Activated CD4-positive, alpha-beta T cell treated with anti-CD3 and anti-CD28 coated beads, Interleukin-2, amount 10 ng/mL, durations not matched to agents 24 days and 14 days (primary cell): ENCODE results near the gene RBMS1. TPM values are rescaled to one million over a fixed set of nuclear protein-coding genes. Genes with fewer than 3 reads are reported as not detected.
"Not testable (repeated sequence)": the region's sequence is repeated elsewhere in the genome, so short reads cannot be mapped to it uniquely, and the experiment has no call there.

Experiments used
- DNase-seq: peaks from one replicate; pipeline ENCODE4 v3.0.0; 2022
- H3K27ac Mint-ChIP-seq: one replicate; pipeline ENCODE4 v1.8.0; 2022; ENCODE audit warnings: mild to moderate bottlenecking, mixed read lengths
- H3K27me3 Mint-ChIP-seq: one replicate; pipeline ENCODE4 v1.8.0; 2022; ENCODE audit warnings: mixed read lengths
- H3K36me3 Mint-ChIP-seq: one replicate; pipeline ENCODE4 v1.8.0; 2022; ENCODE audit warnings: low read depth, mild to moderate bottlenecking, mixed read lengths
- H3K4me1 Mint-ChIP-seq: one replicate; pipeline ENCODE4 v1.8.0; 2021; ENCODE audit warnings: mixed read lengths
- H3K4me3 Mint-ChIP-seq: one replicate; pipeline ENCODE4 v1.8.0; 2022; ENCODE audit warnings: mild to moderate bottlenecking, moderate library complexity, mixed read lengths
- H3K9me3 Mint-ChIP-seq: one replicate; pipeline ENCODE4 v1.8.0; 2021; ENCODE audit warnings: mixed read lengths
- intact Hi-C: fragments of 100-400 bp; cut with micrococcal nuclease; formaldehyde crosslinking; loops from one replicate; pipeline ENCODE4 v1.15.1; 2023
- total RNA-seq: library from RNA; stranded (reverse); gene quantifications from 2 replicates; pipeline ENCODE4 v1.2.3, GENCODE V29; 2022

RBMS1 gene
- total RNA-seq, 1 donor from 2014 or later: 35.2 TPM

DNA sequence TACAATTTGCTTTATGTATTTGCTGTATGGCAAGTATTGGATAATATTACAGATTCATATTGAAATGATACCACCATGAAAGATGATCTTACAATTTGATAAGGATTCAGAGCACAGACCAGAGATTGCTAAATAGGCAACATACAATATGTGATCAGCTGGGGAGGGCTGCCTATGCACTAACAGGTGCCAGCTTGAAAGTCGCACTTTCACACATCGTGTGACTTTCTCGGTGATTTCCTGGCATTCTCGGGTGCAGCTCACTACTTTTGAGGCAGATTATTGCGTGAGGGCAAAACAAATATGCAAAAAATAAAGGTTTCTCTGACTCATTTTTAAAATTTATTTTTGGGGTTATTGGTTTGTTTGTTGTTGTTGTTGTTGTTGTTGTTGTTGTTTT, 36.0 kb downstream of the RBMS1 start:
- Mint-ChIP-seq H3K27me3 (no peaks in the 10 kb centered on the region), H3K36me3 (peaks cover 8% of the 10 kb centered on the region), H3K9me3 (no peaks in the 10 kb centered on the region), H3K27ac (no peak overlapping the region), H3K4me1 (peaks cover 17% of the 10 kb centered on the region), H3K4me3 (no peak overlapping the region)
- intact Hi-C loops: no loop called here
- no peak for DNase-seq

DNA sequence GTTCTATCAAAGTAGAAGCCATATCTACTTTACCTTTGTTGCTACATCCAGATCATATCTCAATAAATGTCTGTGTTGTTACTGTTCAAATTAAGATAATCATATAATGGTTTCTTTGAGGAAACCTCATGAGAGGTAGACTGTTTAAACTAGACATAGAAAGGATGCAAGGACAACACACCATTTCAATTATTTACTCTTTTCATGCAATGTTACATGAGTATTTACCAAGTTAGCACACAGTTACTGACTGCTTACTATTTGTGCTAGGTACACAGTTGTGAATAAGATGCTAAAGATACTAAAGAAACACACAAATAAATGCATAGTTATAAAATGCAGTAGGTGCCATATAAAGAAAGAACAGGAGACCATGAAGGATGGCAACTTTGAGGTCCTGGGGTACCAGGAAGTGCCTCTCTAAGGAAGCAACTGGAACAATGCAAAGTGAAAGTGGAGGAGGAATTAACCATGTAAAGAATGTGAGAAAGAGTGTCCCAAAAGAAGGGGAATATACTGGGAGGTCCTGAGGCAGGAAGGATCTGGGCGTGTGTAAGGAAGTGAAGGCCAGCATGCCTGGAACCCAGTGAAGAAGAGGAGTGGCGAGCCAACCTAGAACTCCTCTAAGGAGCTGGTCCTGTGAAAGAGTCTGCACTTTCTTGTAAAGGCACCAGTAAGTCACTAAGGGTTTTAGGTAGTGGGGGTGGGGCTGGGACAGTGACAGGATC, 39.4 kb downstream of the RBMS1 start:
- no peak for DNase-seq
- no peak overlapping the region for H3K4me3 Mint-ChIP-seq
- H3K4me1 Mint-ChIP-seq: peaks cover 12% of the 10 kb centered on the region
- H3K27ac Mint-ChIP-seq: no peak overlapping the region
- H3K36me3 Mint-ChIP-seq: peaks cover 8% of the 10 kb centered on the region
- H3K9me3 Mint-ChIP-seq: peaks cover 4% of the 10 kb centered on the region
- intact Hi-C loops: no loop called here
- H3K27me3 Mint-ChIP-seq: no peaks in the 10 kb centered on the region

DNA sequence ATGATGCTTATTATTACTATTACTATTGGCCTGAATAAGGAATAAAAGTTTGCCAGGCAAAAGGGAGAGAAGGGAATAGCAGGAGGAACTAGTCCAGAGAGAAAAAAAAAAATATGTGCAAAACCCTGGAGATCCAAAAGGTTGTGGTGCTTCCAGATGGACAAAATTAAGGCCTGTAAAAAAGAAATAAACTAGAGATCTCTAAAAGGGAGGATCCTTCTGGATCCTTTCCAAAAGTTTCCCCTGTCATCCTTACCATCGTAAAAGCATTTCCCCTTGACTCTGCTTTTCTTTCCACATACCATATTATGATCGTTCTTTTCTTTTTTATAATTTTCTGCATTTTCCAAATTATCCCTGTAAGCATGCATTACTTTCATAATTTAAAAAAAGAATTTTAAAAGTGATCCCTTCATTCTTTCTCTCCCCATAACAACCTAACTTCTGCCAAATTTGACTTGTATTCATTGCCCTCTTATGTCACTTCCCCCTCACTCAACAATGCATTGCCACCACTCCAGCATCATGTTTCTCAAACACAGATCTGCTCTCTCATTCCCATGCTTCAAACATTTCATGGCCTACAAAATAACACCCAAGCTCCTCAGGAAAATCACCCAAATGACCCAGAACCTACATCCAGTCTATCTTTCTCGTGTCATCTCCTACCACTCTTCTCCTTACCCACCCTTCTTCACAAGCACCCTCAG, 40.3 kb downstream of the RBMS1 start:
- Mint-ChIP-seq H3K27ac (no peak overlapping the region), H3K4me3 (no peak overlapping the region), H3K9me3 (peaks cover 4% of the 10 kb centered on the region), H3K4me1 (peaks cover 12% of the 10 kb centered on the region), H3K27me3 (no peaks in the 10 kb centered on the region), H3K36me3 (peaks cover 8% of the 10 kb centered on the region)
- intact Hi-C loops: no loop called here
- no peak for DNase-seq

DNA sequence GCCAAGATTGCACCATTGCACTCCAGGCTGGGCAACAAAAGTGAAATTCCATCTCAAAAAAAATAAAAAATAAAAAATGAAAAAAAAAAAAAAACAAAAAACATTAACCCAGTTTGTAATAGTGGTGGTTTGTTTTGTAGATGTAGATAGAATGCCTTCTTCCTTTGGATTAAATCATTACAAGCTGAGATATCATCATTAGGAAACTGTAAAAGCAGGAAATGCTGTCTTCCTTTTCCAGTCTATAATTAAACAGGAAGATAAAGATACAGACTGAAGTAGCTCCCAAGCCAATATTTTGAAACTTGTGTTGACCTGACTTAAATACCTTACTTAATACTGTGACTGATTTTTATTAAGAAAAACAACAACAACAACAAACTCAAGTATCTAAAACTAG, 43.1 kb downstream of the RBMS1 start:
- no peak overlapping the region for H3K4me3 Mint-ChIP-seq
- no peak overlapping the region for H3K27ac Mint-ChIP-seq
- peaks cover 4% of the 10 kb centered on the region for H3K9me3 Mint-ChIP-seq
- H3K4me1 Mint-ChIP-seq: peaks cover 10% of the 10 kb centered on the region
- H3K36me3 Mint-ChIP-seq: peaks cover 15% of the 10 kb centered on the region
- intact Hi-C loops: no loop called here
- no peaks in the 10 kb centered on the region for H3K27me3 Mint-ChIP-seq
- no peak for DNase-seq

DNA sequence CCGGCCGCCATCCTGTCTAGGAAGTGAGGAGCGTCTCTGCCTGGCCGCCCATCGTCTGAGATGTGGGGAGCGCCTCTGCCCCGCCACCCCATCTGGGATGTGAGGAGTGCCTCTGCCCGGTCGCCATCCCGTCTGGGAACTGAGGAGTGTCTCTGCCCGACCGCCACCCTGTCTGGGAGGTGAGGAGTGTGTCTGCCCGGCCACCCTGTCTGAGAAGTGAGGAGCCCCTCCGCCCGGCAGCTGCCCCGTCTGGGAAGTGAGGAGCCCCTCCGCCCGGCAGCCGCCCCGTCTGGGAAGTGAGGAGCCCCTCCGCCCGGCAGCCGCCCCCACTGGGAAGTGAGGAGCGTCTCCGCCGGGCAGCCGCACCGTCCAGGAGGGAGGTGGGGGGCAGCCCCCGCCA, 44.8 kb downstream of the RBMS1 start:
- intact Hi-C loops, H3K4me3 Mint-ChIP-seq, H3K27ac Mint-ChIP-seq, H3K4me1 Mint-ChIP-seq, H3K27me3 Mint-ChIP-seq, DNase-seq, H3K9me3 Mint-ChIP-seq: not testable (repeated sequence)
- peaks cover 22% of the 10 kb centered on the region for H3K36me3 Mint-ChIP-seq

DNA sequence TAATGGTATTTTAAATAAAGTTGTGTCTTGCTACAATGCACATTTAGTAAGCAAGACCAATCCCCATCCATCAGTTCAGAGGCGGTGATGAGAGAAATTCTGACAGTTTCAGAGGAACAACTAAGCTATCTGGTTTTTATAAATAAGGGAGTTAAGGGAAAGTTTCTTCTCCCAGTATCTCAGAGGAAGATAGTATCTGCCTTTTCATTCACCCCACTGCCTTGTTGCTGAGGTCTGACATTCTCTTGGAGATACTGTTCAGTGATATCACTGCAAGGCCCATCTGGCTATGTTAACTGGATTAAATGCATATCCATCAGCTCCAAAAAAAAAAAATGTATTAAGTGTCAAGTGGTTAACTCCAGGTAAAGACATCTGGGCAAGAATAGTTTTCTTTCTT, 47.9 kb downstream of the RBMS1 start:
- peaks cover 6% of the 10 kb centered on the region for H3K4me1 Mint-ChIP-seq
- no peak overlapping the region for H3K27ac Mint-ChIP-seq
- intact Hi-C loops: no loop called here
- H3K36me3 Mint-ChIP-seq: peaks cover 28% of the 10 kb centered on the region
- no peak for DNase-seq
- H3K4me3 Mint-ChIP-seq: no peak overlapping the region
- peaks cover 9% of the 10 kb centered on the region for H3K9me3 Mint-ChIP-seq
- H3K27me3 Mint-ChIP-seq: no peaks in the 10 kb centered on the region

DNA sequence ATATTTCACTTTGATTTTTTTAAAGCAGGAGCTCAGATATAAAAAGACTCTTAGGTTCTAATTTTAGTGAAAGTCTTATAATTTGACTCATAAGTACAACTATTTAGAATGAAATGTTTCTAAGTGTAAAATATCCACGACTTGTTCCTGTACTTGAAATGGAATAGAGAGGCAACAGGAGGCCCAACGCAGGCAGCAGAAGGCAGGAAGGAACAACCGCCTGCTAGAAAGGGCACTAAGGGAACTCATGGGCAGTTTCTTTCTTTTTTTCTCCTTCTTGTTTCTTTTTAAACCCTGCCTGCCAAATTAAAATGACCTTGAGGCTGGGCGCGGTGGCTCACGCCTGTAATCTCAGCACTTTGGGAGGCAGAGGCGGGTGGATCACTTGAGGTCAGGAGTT, 51.0 kb downstream of the RBMS1 start:
- Mint-ChIP-seq H3K4me3 (no peak overlapping the region), H3K9me3 (peaks cover 6% of the 10 kb centered on the region), H3K36me3 (peaks cover 38% of the 10 kb centered on the region), H3K4me1 (peaks cover 3% of the 10 kb centered on the region), H3K27me3 (no peaks in the 10 kb centered on the region), H3K27ac (no peak overlapping the region)
- intact Hi-C loops: no loop called here
- no peak for DNase-seq

DNA sequence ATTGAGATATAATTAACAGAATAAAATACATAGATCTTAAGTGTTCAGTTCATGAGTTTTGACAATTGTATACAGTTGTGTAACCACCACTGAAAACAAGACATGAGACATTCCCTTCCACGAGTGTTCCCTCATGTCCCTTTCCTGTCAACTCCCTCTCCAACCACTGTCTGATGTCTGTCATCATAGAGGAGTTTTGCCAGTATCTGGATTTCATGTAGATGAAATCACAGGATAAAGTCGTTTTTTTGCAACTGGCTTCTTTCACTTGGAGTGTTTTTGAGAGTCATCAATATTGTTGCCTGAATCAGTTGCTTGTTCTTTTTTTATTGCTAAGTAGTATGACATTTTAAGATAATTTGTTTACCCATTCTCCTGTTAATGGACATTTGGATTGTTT, 52.7 kb downstream of the RBMS1 start:
- Mint-ChIP-seq H3K4me3 (no peak overlapping the region), H3K4me1 (peaks cover 8% of the 10 kb centered on the region), H3K27ac (no peak overlapping the region), H3K36me3 (peaks cover 39% of the 10 kb centered on the region), H3K27me3 (peaks cover 4% of the 10 kb centered on the region), H3K9me3 (peaks cover 6% of the 10 kb centered on the region)
- intact Hi-C loops: no loop called here
- DNase-seq: no peak

DNA sequence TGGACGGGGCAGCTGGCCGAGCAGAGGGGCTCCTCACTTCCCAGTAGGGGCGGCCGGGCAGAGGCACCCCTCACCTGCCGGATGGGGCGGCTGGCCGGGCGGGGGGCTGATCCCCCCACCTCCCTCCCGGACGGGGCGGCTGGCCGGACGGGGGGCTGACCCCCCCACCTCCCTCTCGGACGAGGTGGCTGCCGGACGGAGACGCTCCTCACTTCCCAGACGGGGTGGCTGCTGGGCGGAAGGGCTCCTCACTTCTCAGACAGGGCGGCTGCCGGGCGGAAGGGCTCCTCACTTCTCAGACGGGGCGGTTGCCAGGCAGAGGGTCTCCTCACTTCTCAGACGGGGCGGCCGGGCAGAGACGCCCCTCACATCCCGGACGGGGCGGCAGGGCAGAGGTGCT, 54.6 kb downstream of the RBMS1 start:
- H3K4me3 Mint-ChIP-seq, intact Hi-C loops, H3K9me3 Mint-ChIP-seq, H3K27ac Mint-ChIP-seq, H3K27me3 Mint-ChIP-seq, DNase-seq: not testable (repeated sequence)
- Mint-ChIP-seq H3K36me3 (peaks cover 30% of the 10 kb centered on the region), H3K4me1 (peaks cover 13% of the 10 kb centered on the region)

DNA sequence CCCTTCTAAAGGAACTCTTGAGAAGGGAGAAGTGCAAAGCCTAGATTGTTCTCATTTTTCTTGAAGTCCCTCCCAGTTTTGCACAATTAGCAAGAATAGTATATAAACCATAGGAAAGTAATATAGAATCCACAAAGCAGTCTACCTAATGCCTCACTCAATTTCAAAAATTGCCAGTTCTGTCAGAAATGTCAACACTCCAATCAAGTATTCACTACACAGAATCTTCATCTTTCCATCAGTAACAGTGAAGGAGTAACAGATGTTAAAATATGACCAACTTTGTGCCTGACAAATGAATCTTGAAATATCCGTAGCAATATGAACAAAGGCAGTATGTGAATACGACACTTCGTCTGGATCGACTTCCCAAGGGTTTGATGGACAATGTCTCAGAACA, 56.3 kb downstream of the RBMS1 start:
- Mint-ChIP-seq H3K4me1 (peaks cover 22% of the 10 kb centered on the region), H3K27me3 (peaks cover 4% of the 10 kb centered on the region), H3K4me3 (no peak overlapping the region), H3K27ac (no peak overlapping the region), H3K36me3 (peaks cover 25% of the 10 kb centered on the region), H3K9me3 (no peaks in the 10 kb centered on the region)
- DNase-seq: no peak
- intact Hi-C loops: no loop called here

DNA sequence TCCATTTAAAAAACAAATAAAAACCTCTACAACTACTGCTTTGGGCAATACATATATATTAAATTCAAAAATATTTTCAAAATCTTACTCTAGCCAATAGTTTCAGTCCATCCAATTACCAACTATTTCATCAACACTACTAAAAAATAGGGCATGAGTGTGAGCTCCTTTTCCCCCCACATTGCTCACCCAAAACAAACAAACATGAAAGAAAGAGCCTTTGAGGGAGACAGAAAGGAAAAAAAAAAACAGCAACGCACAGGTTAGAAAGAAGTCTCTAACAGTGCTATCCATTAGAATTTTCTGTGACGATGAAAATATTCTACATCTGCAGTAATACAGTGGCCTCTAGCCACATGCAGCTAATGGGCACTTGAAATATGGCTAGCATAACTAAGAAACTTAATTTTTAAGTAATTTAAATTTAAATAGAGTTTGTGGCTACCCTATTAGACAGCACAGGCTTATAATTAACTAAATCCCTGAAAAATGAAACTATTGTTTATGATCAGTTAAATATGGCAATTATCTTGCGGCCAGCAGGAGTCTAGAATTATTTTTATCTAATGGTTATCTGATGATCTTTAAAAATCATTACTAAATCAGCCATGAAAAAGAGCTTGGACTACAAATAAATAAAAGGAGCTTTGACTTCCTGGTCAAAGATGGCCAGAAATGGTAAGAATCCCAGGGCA, 59.2 kb downstream of the RBMS1 start:
- H3K4me3 Mint-ChIP-seq: no peak overlapping the region
- peaks cover 4% of the 10 kb centered on the region for H3K27me3 Mint-ChIP-seq
- no peaks in the 10 kb centered on the region for H3K9me3 Mint-ChIP-seq
- intact Hi-C loops: no loop called here
- peaks cover 32% of the 10 kb centered on the region for H3K4me1 Mint-ChIP-seq
- no peak overlapping the region for H3K27ac Mint-ChIP-seq
- H3K36me3 Mint-ChIP-seq: peaks cover 35% of the 10 kb centered on the region
- no peak for DNase-seq

DNA sequence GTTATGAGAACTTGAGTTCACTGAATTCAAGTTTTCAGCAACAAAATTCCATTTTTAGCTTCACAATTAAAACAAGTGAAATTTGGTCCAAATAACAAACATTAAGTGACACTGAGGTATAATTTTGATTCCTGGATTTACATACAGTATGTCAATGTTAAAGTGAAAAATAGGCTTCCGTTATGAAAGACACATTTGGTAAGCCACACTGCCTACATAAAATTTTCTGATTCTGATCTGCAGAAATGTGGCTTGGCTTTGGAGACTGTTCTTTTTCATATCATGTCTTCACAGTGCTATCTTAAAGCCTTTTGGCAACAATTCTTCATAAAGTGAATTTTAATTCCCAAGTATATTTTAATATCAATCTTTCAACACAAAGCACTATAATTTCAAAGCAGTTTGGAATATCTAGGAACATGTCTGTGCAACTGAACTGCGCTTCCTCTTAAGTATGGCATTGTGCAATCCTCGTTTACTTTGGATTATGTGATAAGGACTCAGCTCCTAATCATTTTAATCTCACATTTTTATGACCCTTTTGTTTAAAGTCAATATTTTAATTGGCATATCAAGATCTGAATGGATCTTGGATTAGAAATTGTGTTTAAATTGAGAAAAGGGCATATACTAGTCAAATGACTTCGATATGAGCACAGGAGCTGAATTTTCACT, 60.0 kb downstream of the RBMS1 start:
- Mint-ChIP-seq H3K4me1 (peaks cover 36% of the 10 kb centered on the region), H3K27me3 (peaks cover 4% of the 10 kb centered on the region), H3K36me3 (peaks cover 34% of the 10 kb centered on the region), H3K4me3 (no peak overlapping the region), H3K9me3 (no peaks in the 10 kb centered on the region), H3K27ac (no peak overlapping the region)
- no peak for DNase-seq
- intact Hi-C loops: no loop called here

DNA sequence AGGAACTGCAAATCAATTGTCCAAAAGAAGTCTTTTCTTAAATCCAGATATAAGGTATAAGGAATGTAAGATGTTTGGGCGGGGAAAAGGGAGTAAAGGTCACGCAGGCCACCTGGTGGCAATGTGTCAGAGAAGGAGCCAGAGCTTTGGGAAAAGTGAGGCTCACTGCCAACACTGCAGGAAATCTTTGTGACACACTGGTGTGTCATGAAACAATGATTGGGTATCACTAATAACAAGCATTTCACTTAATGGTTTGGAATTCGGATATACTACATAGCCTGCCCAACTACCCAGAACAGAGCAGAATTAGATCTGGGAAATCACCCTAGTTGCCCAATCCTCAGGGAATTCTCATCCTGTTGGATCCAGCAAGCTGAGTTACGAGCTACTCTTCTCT, 61.0 kb downstream of the RBMS1 start:
- H3K27me3 Mint-ChIP-seq: peaks cover 4% of the 10 kb centered on the region
- H3K4me3 Mint-ChIP-seq: no peak overlapping the region
- no peak overlapping the region for H3K27ac Mint-ChIP-seq
- no peak for DNase-seq
- H3K4me1 Mint-ChIP-seq: peaks cover 44% of the 10 kb centered on the region
- intact Hi-C loops: no loop called here
- no peaks in the 10 kb centered on the region for H3K9me3 Mint-ChIP-seq
- H3K36me3 Mint-ChIP-seq: peaks cover 27% of the 10 kb centered on the region

DNA sequence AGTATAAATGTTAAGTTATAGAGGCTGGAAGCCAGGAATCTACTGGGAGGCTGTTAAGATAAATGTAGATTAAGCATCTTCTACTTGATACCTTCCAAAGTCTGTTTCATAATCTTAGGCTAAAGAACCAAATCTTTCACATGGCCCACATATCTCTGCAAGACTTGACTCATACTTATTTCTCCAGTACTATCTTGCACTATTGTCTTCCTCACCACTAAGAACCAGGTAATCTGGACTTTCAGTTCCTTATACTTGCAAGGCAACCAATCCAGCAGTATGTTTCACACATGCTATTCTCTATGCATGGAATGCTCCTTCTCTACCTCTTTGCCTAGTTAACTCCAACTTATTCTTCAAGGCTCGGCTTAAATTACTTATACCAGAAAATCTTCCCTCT, 62.2 kb downstream of the RBMS1 start:
- Mint-ChIP-seq H3K9me3 (no peaks in the 10 kb centered on the region), H3K4me1 (peaks cover 45% of the 10 kb centered on the region), H3K4me3 (no peak overlapping the region), H3K36me3 (peaks cover 22% of the 10 kb centered on the region), H3K27ac (no peak overlapping the region), H3K27me3 (peaks cover 2% of the 10 kb centered on the region)
- DNase-seq: no peak
- intact Hi-C loops: no loop called here
